ENCODE measurements around the gene FGR. TPM values are rescaled to one million over a fixed set of nuclear protein-coding genes. Genes with fewer than 3 reads are reported as not detected.
"Not testable (repeated sequence)": the region's sequence is repeated elsewhere in the genome, so short reads cannot be mapped to it uniquely, and the experiment has no call there.

FGR gene
- total RNA-seq, 1 donor from 2014 or later: not detected

DNA sequence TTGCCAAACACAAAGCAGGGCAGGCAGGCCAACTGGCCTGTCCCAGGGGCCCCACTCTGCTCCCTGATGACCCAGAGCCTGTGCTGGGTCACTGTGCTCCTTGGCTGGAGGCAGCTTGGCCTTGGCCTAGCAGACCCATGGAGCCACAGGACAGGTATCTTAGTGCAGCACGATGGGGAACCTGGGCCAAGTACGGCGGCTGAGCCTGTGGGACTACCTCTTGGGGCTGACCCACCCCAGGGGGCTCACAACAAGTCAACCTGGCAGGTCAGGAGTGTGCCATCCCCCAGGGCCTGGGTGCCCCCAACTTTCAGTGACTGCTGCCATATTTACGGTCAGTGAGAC is 10.1 kb upstream of the FGR start:
- Histone ChIP-seq H3K79me2 (ENCODE audit: insufficient read depth, low read length) (no peaks in the 10 kb centered on the region), H3K4me2 (ENCODE audit: low read length) (no peak overlapping the region), H3K27ac (ENCODE audit: low read depth, low read length) (no peak overlapping the region), H3K9ac (ENCODE audit: low read length) (no peak overlapping the region), H3K27me3 (ENCODE audit: insufficient read depth, low read length) (peaks cover 2% of the 10 kb centered on the region), H3K4me3 (ENCODE audit: insufficient read depth, low read depth, low read length) (no peak overlapping the region), H3K36me3 (ENCODE audit: insufficient read depth, low read length) (no peaks in the 10 kb centered on the region), H4K20me1 (ENCODE audit: insufficient read depth, low read length) (no peaks in the 10 kb centered on the region), H2AFZ (ENCODE audit: low read depth, low read length) (no peak overlapping the region), H3K9me3 (ENCODE audit: insufficient read depth, low read depth, low read length) (no peaks in the 10 kb centered on the region), H3K4me1 (ENCODE audit: insufficient read depth, low read length) (no peaks in the 10 kb centered on the region)
- no peaks in the 10 kb centered on the region for H3K9me3 Mint-ChIP-seq (ENCODE audit: unreplicated experiment)
- no peaks in the 10 kb centered on the region for H3K4me1 Mint-ChIP-seq (ENCODE audit: low read depth, unreplicated experiment)
- H3K27me3 Mint-ChIP-seq (ENCODE audit: low read depth, unreplicated experiment): peaks cover 22% of the 10 kb centered on the region
- DNase-seq (ENCODE audit: low read depth) (no peak), FAIRE-seq (no peak)
- no peak overlapping the region for H3K4me3 Mint-ChIP-seq (ENCODE audit: unreplicated experiment)
- no peaks in the 10 kb centered on the region for H3K36me3 Mint-ChIP-seq (ENCODE audit: low read depth, unreplicated experiment)
- no peak for TF ChIP-seq EZH2 (IDR thresholded peaks at IDR 0.05; ENCODE audit: insufficient read depth, low read length)
- TF ChIP-seq, protein P1, sequence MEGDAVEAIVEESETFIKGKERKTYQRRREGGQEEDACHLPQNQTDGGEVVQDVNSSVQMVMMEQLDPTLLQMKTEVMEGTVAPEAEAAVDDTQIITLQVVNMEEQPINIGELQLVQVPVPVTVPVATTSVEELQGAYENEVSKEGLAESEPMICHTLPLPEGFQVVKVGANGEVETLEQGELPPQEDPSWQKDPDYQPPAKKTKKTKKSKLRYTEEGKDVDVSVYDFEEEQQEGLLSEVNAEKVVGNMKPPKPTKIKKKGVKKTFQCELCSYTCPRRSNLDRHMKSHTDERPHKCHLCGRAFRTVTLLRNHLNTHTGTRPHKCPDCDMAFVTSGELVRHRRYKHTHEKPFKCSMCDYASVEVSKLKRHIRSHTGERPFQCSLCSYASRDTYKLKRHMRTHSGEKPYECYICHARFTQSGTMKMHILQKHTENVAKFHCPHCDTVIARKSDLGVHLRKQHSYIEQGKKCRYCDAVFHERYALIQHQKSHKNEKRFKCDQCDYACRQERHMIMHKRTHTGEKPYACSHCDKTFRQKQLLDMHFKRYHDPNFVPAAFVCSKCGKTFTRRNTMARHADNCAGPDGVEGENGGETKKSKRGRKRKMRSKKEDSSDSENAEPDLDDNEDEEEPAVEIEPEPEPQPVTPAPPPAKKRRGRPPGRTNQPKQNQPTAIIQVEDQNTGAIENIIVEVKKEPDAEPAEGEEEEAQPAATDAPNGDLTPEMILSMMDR (IDR thresholded peaks at IDR 0.05; ENCODE audit: insufficient read depth, low read depth, low read length): no peak
- H3K27ac Mint-ChIP-seq (ENCODE audit: unreplicated experiment): no peak overlapping the region

DNA sequence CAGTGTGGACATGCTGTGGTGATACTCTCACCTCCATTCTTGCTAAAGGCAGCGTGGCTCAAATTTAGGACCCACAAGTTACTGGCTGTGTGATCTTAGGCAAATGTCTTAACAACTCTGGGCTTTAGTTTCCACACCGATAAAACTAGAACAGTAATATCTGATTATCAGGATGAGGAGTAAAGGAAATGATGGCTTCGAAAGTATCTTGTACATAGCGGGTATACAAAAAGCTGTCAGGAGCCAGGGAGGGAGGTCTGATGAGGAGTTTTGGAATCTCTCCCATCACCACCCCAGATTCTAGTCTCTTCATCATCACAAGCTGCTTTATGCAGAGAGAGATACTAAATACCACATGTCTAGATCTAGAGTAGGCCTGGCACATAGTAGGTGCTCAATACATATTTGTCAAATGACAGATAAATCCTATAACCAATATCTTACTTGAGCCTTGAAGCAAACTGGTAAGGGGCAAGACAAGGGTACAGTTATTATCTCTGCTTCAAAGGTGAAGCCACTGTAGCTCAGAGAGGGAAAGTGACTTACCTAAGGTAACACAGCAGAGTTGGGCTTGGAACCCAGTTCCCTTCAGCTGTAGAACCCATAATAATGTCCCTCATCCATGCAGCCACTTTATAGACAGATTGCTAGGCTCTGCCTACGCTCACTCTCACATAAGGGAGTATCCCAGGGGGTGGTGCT is 9.5 kb upstream of the FGR start:
- H3K4me1 ChIP-seq (ENCODE audit: insufficient read depth, low read length): no peaks in the 10 kb centered on the region
- Mint-ChIP-seq H3K4me3 (ENCODE audit: unreplicated experiment) (no peak overlapping the region), H3K27ac (ENCODE audit: unreplicated experiment) (no peak overlapping the region), H3K27me3 (ENCODE audit: low read depth, unreplicated experiment) (peaks cover 23% of the 10 kb centered on the region), H3K36me3 (ENCODE audit: low read depth, unreplicated experiment) (no peaks in the 10 kb centered on the region), H3K4me1 (ENCODE audit: low read depth, unreplicated experiment) (no peaks in the 10 kb centered on the region), H3K9me3 (ENCODE audit: unreplicated experiment) (no peaks in the 10 kb centered on the region)
- FAIRE-seq: no peak
- no peak overlapping the region for H3K27ac ChIP-seq (ENCODE audit: low read depth, low read length)
- no peaks in the 10 kb centered on the region for H3K79me2 ChIP-seq (ENCODE audit: insufficient read depth, low read length)
- no peak overlapping the region for H3K9ac ChIP-seq (ENCODE audit: low read length)
- H2AFZ ChIP-seq (ENCODE audit: low read depth, low read length): no peak overlapping the region
- H3K9me3 ChIP-seq (ENCODE audit: insufficient read depth, low read depth, low read length): no peaks in the 10 kb centered on the region
- H3K4me2 ChIP-seq (ENCODE audit: low read length): no peak overlapping the region
- TF ChIP-seq, protein P1 (IDR thresholded peaks at IDR 0.05; ENCODE audit: insufficient read depth, low read depth, low read length): no peak
- TF ChIP-seq EZH2 (IDR thresholded peaks at IDR 0.05; ENCODE audit: insufficient read depth, low read length): no peak
- no peaks in the 10 kb centered on the region for H4K20me1 ChIP-seq (ENCODE audit: insufficient read depth, low read length)
- H3K36me3 ChIP-seq (ENCODE audit: insufficient read depth, low read length): no peaks in the 10 kb centered on the region
- peaks cover 2% of the 10 kb centered on the region for H3K27me3 ChIP-seq (ENCODE audit: insufficient read depth, low read length)
- no peak for DNase-seq (ENCODE audit: low read depth)
- H3K4me3 ChIP-seq (ENCODE audit: insufficient read depth, low read depth, low read length): no peak overlapping the region

DNA sequence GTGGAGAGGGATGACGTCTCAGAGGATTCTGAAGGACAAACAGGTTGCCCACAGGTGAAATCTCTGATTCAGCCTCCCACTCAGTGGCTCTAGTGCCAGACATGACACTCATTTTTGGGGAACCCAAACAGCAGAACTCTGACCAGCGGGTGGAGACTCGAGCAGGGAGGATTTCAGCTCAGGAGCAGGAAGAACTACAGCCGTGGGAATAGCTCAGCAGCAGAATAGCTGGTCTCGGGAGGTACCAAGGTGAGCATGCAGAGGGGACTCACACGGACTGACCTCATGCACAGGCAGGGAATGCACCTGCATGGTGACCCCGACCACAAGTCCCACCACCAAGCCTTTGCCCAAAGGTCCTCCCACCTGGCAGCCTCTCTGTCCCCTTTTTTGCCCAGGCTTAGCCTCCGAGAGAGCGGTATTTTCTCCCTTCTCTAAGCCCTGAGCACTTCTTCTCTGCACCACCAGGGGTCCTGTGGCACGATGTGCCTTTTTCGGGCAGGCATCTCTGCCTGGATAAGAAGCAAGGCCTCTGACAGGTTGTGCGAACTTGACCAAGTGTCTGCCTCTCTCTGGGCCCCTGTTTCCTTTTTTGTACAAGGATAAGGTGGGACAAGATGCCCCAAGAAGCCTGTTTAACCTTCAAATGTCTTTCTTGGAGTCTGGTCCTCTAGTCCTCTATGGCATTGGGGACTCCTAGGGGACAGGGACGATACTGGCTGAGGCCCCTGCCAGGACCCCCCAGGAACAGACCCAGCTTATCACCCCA is 8.8 kb upstream of the FGR start:
- no peaks in the 10 kb centered on the region for H3K4me1 ChIP-seq (ENCODE audit: insufficient read depth, low read length)
- H3K4me2 ChIP-seq (ENCODE audit: low read length): no peak overlapping the region
- Mint-ChIP-seq H3K36me3 (ENCODE audit: low read depth, unreplicated experiment) (no peaks in the 10 kb centered on the region), H3K9me3 (ENCODE audit: unreplicated experiment) (no peaks in the 10 kb centered on the region), H3K27ac (ENCODE audit: unreplicated experiment) (no peak overlapping the region), H3K4me3 (ENCODE audit: unreplicated experiment) (no peak overlapping the region), H3K27me3 (ENCODE audit: low read depth, unreplicated experiment) (peaks cover 23% of the 10 kb centered on the region), H3K4me1 (ENCODE audit: low read depth, unreplicated experiment) (no peaks in the 10 kb centered on the region)
- TF ChIP-seq, protein P1 (IDR thresholded peaks at IDR 0.05; ENCODE audit: insufficient read depth, low read depth, low read length): peak; percentile 76
- TF ChIP-seq EZH2 (IDR thresholded peaks at IDR 0.05; ENCODE audit: insufficient read depth, low read length): no peak
- no peaks in the 10 kb centered on the region for H3K79me2 ChIP-seq (ENCODE audit: insufficient read depth, low read length)
- peaks cover 2% of the 10 kb centered on the region for H3K27me3 ChIP-seq (ENCODE audit: insufficient read depth, low read length)
- no peak overlapping the region for H3K27ac ChIP-seq (ENCODE audit: low read depth, low read length)
- H2AFZ ChIP-seq (ENCODE audit: low read depth, low read length): no peak overlapping the region
- H3K9ac ChIP-seq (ENCODE audit: low read length): no peak overlapping the region
- no peaks in the 10 kb centered on the region for H4K20me1 ChIP-seq (ENCODE audit: insufficient read depth, low read length)
- no peak overlapping the region for H3K4me3 ChIP-seq (ENCODE audit: insufficient read depth, low read depth, low read length)
- no peaks in the 10 kb centered on the region for H3K36me3 ChIP-seq (ENCODE audit: insufficient read depth, low read length)
- H3K9me3 ChIP-seq (ENCODE audit: insufficient read depth, low read depth, low read length): no peaks in the 10 kb centered on the region
- DNase-seq (ENCODE audit: low read depth) (peak; percentile 12), FAIRE-seq (no peak)

DNA sequence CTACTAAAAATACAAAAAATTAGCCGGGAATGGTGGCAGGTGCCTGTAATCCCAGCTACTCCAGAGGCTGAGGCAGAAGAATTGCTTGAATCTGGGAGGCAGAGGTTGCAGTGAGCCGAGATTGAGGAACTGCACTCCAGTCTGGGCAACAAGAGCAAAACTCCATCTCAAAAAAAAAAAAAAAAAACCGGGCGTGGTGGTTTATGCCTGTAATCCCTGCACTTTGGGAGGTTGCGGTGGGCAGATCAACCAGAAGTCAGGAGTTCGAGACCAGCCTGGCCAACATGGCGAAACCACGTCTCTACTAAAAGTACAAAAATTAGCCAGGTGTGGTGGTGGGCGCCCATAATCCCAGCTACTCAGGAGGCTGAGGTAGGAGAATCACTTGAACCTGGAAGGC is 5.5 kb upstream of the FGR start:
- H3K9ac ChIP-seq (ENCODE audit: low read length); H3K27me3 ChIP-seq (ENCODE audit: insufficient read depth, low read length); DNase-seq (ENCODE audit: low read depth); H3K9me3 ChIP-seq (ENCODE audit: insufficient read depth, low read depth, low read length); H3K4me3 ChIP-seq (ENCODE audit: insufficient read depth, low read depth, low read length); H4K20me1 ChIP-seq (ENCODE audit: insufficient read depth, low read length); H3K27ac ChIP-seq (ENCODE audit: low read depth, low read length); H3K4me1 Mint-ChIP-seq (ENCODE audit: low read depth, unreplicated experiment); H3K9me3 Mint-ChIP-seq (ENCODE audit: unreplicated experiment); H3K36me3 ChIP-seq (ENCODE audit: insufficient read depth, low read length); H3K36me3 Mint-ChIP-seq (ENCODE audit: low read depth, unreplicated experiment); H3K4me3 Mint-ChIP-seq (ENCODE audit: unreplicated experiment); FAIRE-seq; H3K79me2 ChIP-seq (ENCODE audit: insufficient read depth, low read length); H3K4me1 ChIP-seq (ENCODE audit: insufficient read depth, low read length); H2AFZ ChIP-seq (ENCODE audit: low read depth, low read length); H3K27ac Mint-ChIP-seq (ENCODE audit: unreplicated experiment); H3K4me2 ChIP-seq (ENCODE audit: low read length): not testable (repeated sequence)
- H3K27me3 Mint-ChIP-seq (ENCODE audit: low read depth, unreplicated experiment): peaks cover 16% of the 10 kb centered on the region

Data from astrocyte (in vitro differentiated cells and primary cell).